Dendritic cell treated with granulocyte-macrophage colony-stimulating factor and Interleukin-4, amounts not matched to agents 40 ng/mL and 50 ng/mL, for 4 days (primary cell): ENCODE results near the gene TLR5.

ENCODE experiments used
- H3K27ac Mint-ChIP-seq: one replicate; pipeline ENCODE4 v1.8.0; 2022; ENCODE audit warnings: mild to moderate bottlenecking, mixed read lengths
- H3K27me3 Mint-ChIP-seq: one replicate; pipeline ENCODE4 v1.8.0; 2022; ENCODE audit warnings: mild to moderate bottlenecking, mixed read lengths
- H3K36me3 Mint-ChIP-seq: one replicate; pipeline ENCODE4 v1.8.0; 2022; ENCODE audit warnings: low read depth, mixed read lengths
- H3K4me1 Mint-ChIP-seq: one replicate; pipeline ENCODE4 v1.8.0; 2022; ENCODE audit warnings: low read depth, mixed read lengths
- H3K4me3 Mint-ChIP-seq: one replicate; pipeline ENCODE4 v1.8.0; 2022; ENCODE audit warnings: mild to moderate bottlenecking, moderate library complexity, mixed read lengths
- H3K9me3 Mint-ChIP-seq: one replicate; pipeline ENCODE4 v1.8.0; 2022; ENCODE audit warnings: mixed read lengths
- intact Hi-C: fragments of 100-400 bp; cut with micrococcal nuclease; formaldehyde crosslinking; loops from one replicate; pipeline ENCODE4 v1.15.0; 2022

Gene TLR5

GRCh38 chr1:223083831-223084230 is 59.2 kb downstream of the TLR5 start:
- no peak overlapping the region for H3K4me3 Mint-ChIP-seq
- H3K4me1 Mint-ChIP-seq: peaks cover 3% of the 10 kb centered on the region
- H3K27ac Mint-ChIP-seq: no peak overlapping the region
- H3K27me3 Mint-ChIP-seq: peaks cover 16% of the 10 kb centered on the region
- H3K9me3 Mint-ChIP-seq: no peaks in the 10 kb centered on the region
- intact Hi-C loops: loop anchor here (2.0 to 5.0 kb wide), 2 partner anchors 291 to 617 kb away; no protein-coding TSS in a partner anchor
- H3K36me3 Mint-ChIP-seq: no peaks in the 10 kb centered on the region

- Mint-ChIP-seq H3K4me1 (peaks cover 3% of the 10 kb centered on the region), H3K27ac (no peak overlapping the region), H3K36me3 (no peaks in the 10 kb centered on the region), H3K27me3 (peaks cover 9% of the 10 kb centered on the region), H3K9me3 (no peaks in the 10 kb centered on the region), H3K4me3 (no peak overlapping the region)
- intact Hi-C loops: loop anchor here (2.0 to 5.0 kb wide), 2 partner anchors 290 to 616 kb away; no protein-coding TSS in a partner anchor
Observed at GRCh38 chr1:223082914-223083313, 60.1 kb downstream of the TLR5 start.

- intact Hi-C loops: loop anchor here (5.0 kb wide), 1 partner anchor 614 kb away; no protein-coding TSS in a partner anchor
- peaks cover 3% of the 10 kb centered on the region for H3K4me1 Mint-ChIP-seq
- H3K27ac Mint-ChIP-seq: no peak overlapping the region
- H3K9me3 Mint-ChIP-seq: no peaks in the 10 kb centered on the region
- no peaks in the 10 kb centered on the region for H3K36me3 Mint-ChIP-seq
- H3K4me3 Mint-ChIP-seq: peak overlapping the region; percentile 58
- peaks cover 10% of the 10 kb centered on the region for H3K27me3 Mint-ChIP-seq
Observed at GRCh38 chr1:223081181-223081994, 61.7 kb downstream of the TLR5 start.

- Mint-ChIP-seq H3K4me3 (no peak overlapping the region), H3K9me3 (no peaks in the 10 kb centered on the region), H3K27me3 (peaks cover 9% of the 10 kb centered on the region), H3K36me3 (no peaks in the 10 kb centered on the region), H3K27ac (no peak overlapping the region), H3K4me1 (peaks cover 3% of the 10 kb centered on the region)
- intact Hi-C loops: no loop called here
Observed at GRCh38 chr1:223079498-223079897, 63.5 kb downstream of the TLR5 start.

GRCh38 chr1:223077247-223077833 is 65.7 kb downstream of the TLR5 start:
- intact Hi-C loops: no loop called here
- Mint-ChIP-seq H3K4me3 (no peak overlapping the region), H3K27me3 (peaks cover 10% of the 10 kb centered on the region), H3K27ac (no peak overlapping the region), H3K9me3 (no peaks in the 10 kb centered on the region), H3K36me3 (no peaks in the 10 kb centered on the region), H3K4me1 (peaks cover 3% of the 10 kb centered on the region)

- H3K4me1 Mint-ChIP-seq: peaks cover 3% of the 10 kb centered on the region
- H3K9me3 Mint-ChIP-seq: no peaks in the 10 kb centered on the region
- H3K4me3 Mint-ChIP-seq: no peak overlapping the region
- no peak overlapping the region for H3K27ac Mint-ChIP-seq
- no peaks in the 10 kb centered on the region for H3K36me3 Mint-ChIP-seq
- peaks cover 5% of the 10 kb centered on the region for H3K27me3 Mint-ChIP-seq
- intact Hi-C loops: no loop called here
Observed at GRCh38 chr1:223076362-223076761, 66.7 kb downstream of the TLR5 start.

- H3K9me3 Mint-ChIP-seq: no peaks in the 10 kb centered on the region
- H3K36me3 Mint-ChIP-seq: no peaks in the 10 kb centered on the region
- H3K4me1 Mint-ChIP-seq: no peaks in the 10 kb centered on the region
- intact Hi-C loops: no loop called here
- H3K27me3 Mint-ChIP-seq: peaks cover 3% of the 10 kb centered on the region
- H3K27ac Mint-ChIP-seq: no peak overlapping the region
- no peak overlapping the region for H3K4me3 Mint-ChIP-seq
Observed at GRCh38 chr1:223075834-223076233, 67.2 kb downstream of the TLR5 start.

GRCh38 chr1:223074445-223075300 is 68.4 kb downstream of the TLR5 start:
- H3K4me3 Mint-ChIP-seq: no peak overlapping the region
- H3K27ac Mint-ChIP-seq: no peak overlapping the region
- H3K4me1 Mint-ChIP-seq: no peaks in the 10 kb centered on the region
- peaks cover 3% of the 10 kb centered on the region for H3K27me3 Mint-ChIP-seq
- H3K9me3 Mint-ChIP-seq: no peaks in the 10 kb centered on the region
- no peaks in the 10 kb centered on the region for H3K36me3 Mint-ChIP-seq
- intact Hi-C loops: no loop called here

GRCh38 chr1:223068900-223069665 is 74.0 kb downstream of the TLR5 start:
- H3K4me3 Mint-ChIP-seq: no peak overlapping the region
- no peaks in the 10 kb centered on the region for H3K4me1 Mint-ChIP-seq
- no peak overlapping the region for H3K27ac Mint-ChIP-seq

GRCh38 chr1:223067914-223068313 is 75.1 kb downstream of the TLR5 start:
- intact Hi-C loops: no loop called here
- Mint-ChIP-seq H3K27ac (no peak overlapping the region), H3K27me3 (no peaks in the 10 kb centered on the region), H3K4me3 (no peak overlapping the region), H3K9me3 (no peaks in the 10 kb centered on the region), H3K4me1 (no peaks in the 10 kb centered on the region), H3K36me3 (no peaks in the 10 kb centered on the region)

More at GRCh38 chr1:223068900-223069665, 74.0 kb downstream of the TLR5 start:
- Mint-ChIP-seq H3K9me3 (no peaks in the 10 kb centered on the region), H3K27me3 (no peaks in the 10 kb centered on the region), H3K36me3 (no peaks in the 10 kb centered on the region)
- intact Hi-C loops: no loop called here

- Mint-ChIP-seq H3K27ac (no peak overlapping the region), H3K9me3 (no peaks in the 10 kb centered on the region), H3K4me3 (no peak overlapping the region), H3K36me3 (no peaks in the 10 kb centered on the region), H3K27me3 (no peaks in the 10 kb centered on the region), H3K4me1 (no peaks in the 10 kb centered on the region)
- intact Hi-C loops: no loop called here
Observed at GRCh38 chr1:223066415-223066814, 76.6 kb downstream of the TLR5 start.

GRCh38 chr1:223062177-223062576 is 80.9 kb downstream of the TLR5 start:
- H3K9me3 Mint-ChIP-seq: no peaks in the 10 kb centered on the region

GRCh38 chr1:223059526-223059925 is 83.5 kb downstream of the TLR5 start:
- Mint-ChIP-seq H3K27ac (no peak overlapping the region), H3K36me3 (no peaks in the 10 kb centered on the region), H3K27me3 (no peaks in the 10 kb centered on the region), H3K4me3 (no peak overlapping the region), H3K9me3 (no peaks in the 10 kb centered on the region), H3K4me1 (no peaks in the 10 kb centered on the region)
- intact Hi-C loops: no loop called here

More at GRCh38 chr1:223062177-223062576, 80.9 kb downstream of the TLR5 start:
- no peak overlapping the region for H3K27ac Mint-ChIP-seq
- intact Hi-C loops: no loop called here
- no peaks in the 10 kb centered on the region for H3K27me3 Mint-ChIP-seq
- H3K4me1 Mint-ChIP-seq: no peaks in the 10 kb centered on the region
- no peak overlapping the region for H3K4me3 Mint-ChIP-seq
- H3K36me3 Mint-ChIP-seq: no peaks in the 10 kb centered on the region
